ENCODE data around the gene CLGN. TPM values are rescaled to one million over a fixed set of nuclear protein-coding genes. Genes with fewer than 3 reads are reported as not detected.

Gene CLGN
- total and polyA plus RNA-seq, 2 donors: 1.8 to 4.8 TPM

Other genes starting within 250 kb of the CLGN start
- gene SCOC, start 54.0 kb downstream of the CLGN start, total RNA-seq: 73.0 TPM
- 59.9 TPM for gene SCOC, start 54.0 kb downstream of the CLGN start, polyA plus RNA-seq
- gene MGAT4D, start 70.6 kb upstream of the CLGN start, total RNA-seq: not detected
- gene MGAT4D, start 70.6 kb upstream of the CLGN start, polyA plus RNA-seq: not detected
- gene ELMOD2, start 96.5 kb upstream of the CLGN start, total RNA-seq: 74.6 TPM
- gene ELMOD2, start 96.5 kb upstream of the CLGN start, polyA plus RNA-seq: 8.9 TPM
- not detected for gene UCP1, start 141.3 kb upstream of the CLGN start, total RNA-seq
- gene UCP1, start 141.3 kb upstream of the CLGN start, polyA plus RNA-seq: not detected

All from urinary bladder (tissue), 2 donors.